A673 (cell line): Measurements from ENCODE around the gene ALKAL2. TPM values are rescaled to one million over a fixed set of nuclear protein-coding genes. Genes with fewer than 3 reads are reported as not detected.

ENCODE experiments used
- BruUV-seq: library from RNA; stranded (reverse); fragments of 400-500 nt; replicated peaks from 2 replicates; lab custom pipeline; 2021; lab: Mats Ljungman, UMichigan
- CTCF ChIA-PET: fragments of 300-600 bp; sonication (Branson Sonifier 250); formaldehyde crosslinking; loops from one replicate; lab custom pipeline; 2022; ENCODE audit warnings: antibody characterized with exemption; lab: Charles Lee
- POLR2A ChIA-PET: fragments of 300-600 bp; sonication (Branson Sonifier 250); formaldehyde crosslinking; loops from one replicate; lab custom pipeline; 2022; ENCODE audit warnings: antibody characterized with exemption; ENCODE audit not compliant: low non-redundant PET; lab: Charles Lee
- DNase-seq: peaks from one replicate; pipeline ENCODE4 v3.0.0-alpha.2; 2015; ENCODE audit warnings: low spot score
- H3K27ac ChIP-seq: fragments of 200-600 bp; sonication (generic); 2 replicates; pipeline ENCODE4 v1.5.1; 2016; ENCODE audit warnings: mixed run types, low read depth, mild to moderate bottlenecking, mixed read lengths, antibody characterized with exemption, low read length; ENCODE audit not compliant: poor library complexity, severe bottlenecking
- H3K27me3 ChIP-seq: fragments of 200-600 bp; sonication (generic); replicated peaks from 2 replicates; pipeline ENCODE4 v1.6.1; 2017; ENCODE audit warnings: mixed run types, low read depth, mild to moderate bottlenecking, mixed read lengths, antibody characterized with exemption, low read length; ENCODE audit not compliant: insufficient read depth, poor library complexity
- H3K36me3 ChIP-seq: fragments of 200-600 bp; sonication (generic); 2 replicates; pipeline ENCODE4 v1.6.1; 2016; ENCODE audit warnings: mixed run types, mild to moderate bottlenecking, mixed read lengths, antibody characterized with exemption, low read length; ENCODE audit not compliant: insufficient read depth, poor library complexity, severe bottlenecking
- H3K4me1 ChIP-seq: fragments of 200-600 bp; sonication (generic); 2 replicates; pipeline ENCODE4 v1.6.1; 2017; ENCODE audit warnings: mixed run types, mild to moderate bottlenecking, mixed read lengths, antibody characterized with exemption, low read length; ENCODE audit not compliant: insufficient read depth, poor library complexity, severe bottlenecking
- H3K4me3 ChIP-seq: fragments of 200-600 bp; sonication (generic); 2 replicates; pipeline ENCODE4 v1.5.1; 2016; ENCODE audit warnings: low read depth, mixed run types, mild to moderate bottlenecking, mixed read lengths, low read length; ENCODE audit not compliant: poor library complexity, severe bottlenecking
- H3K9me3 ChIP-seq: fragments of 200-600 bp; sonication (generic); 2 replicates; pipeline ENCODE4 v1.6.1; 2016; ENCODE audit warnings: mixed run types, low read depth, mild to moderate bottlenecking, mixed read lengths, antibody characterized with exemption, low read length; ENCODE audit not compliant: poor library complexity, severe bottlenecking
- EZH2 ChIP-seq: fragments of 200-600 bp; sonication (generic); IDR thresholded peaks from 2 replicates; pipeline ENCODE4 v1.6.1; 2017; ENCODE audit warnings: borderline replicate concordance, low read depth, mild to moderate bottlenecking, mixed read lengths, antibody characterized with exemption, low read length; ENCODE audit not compliant: poor library complexity, severe bottlenecking
- intact Hi-C: fragments of 100-400 bp; cut with micrococcal nuclease; formaldehyde crosslinking; loops from one replicate; pipeline ENCODE4 v1.10.0; 2022; ENCODE audit not compliant: unreplicated experiment
- total RNA-seq: library from RNA; stranded (reverse); gene quantifications from 2 replicates; pipeline ENCODE4 v1.2.3, GENCODE V29; 2021
- TF ChIP-seq, protein P1 (sequence below): fragments of 300-800, 200-600 bp; sonication (generic); conservative IDR thresholded peaks from 2 replicates; pipeline ENCODE4 v1.5.1; 2017; ENCODE audit warnings: low read depth, mild to moderate bottlenecking, antibody characterized with exemption, low read length, moderate library complexity, mixed read lengths

The ALKAL2 gene
- total RNA-seq, 1 experiment from 2014 or later: not detected

GRCh38 chr2:286774-287392 lies 1.0 kb downstream of the ALKAL2 start:
- H3K36me3 ChIP-seq: no peaks in the 10 kb centered on the region
- ChIA-PET POLR2A (no interaction called here), CTCF (interaction anchor here (0.7 kb wide), 1 partner anchor 1502 kb away, joined by 10 read pairs; no protein-coding TSS in a partner anchor)
- H3K9me3 ChIP-seq: no peaks in the 10 kb centered on the region
- no peak overlapping the region for H3K27ac ChIP-seq
- TF ChIP-seq EZH2: no peak
- TF ChIP-seq, protein P1, sequence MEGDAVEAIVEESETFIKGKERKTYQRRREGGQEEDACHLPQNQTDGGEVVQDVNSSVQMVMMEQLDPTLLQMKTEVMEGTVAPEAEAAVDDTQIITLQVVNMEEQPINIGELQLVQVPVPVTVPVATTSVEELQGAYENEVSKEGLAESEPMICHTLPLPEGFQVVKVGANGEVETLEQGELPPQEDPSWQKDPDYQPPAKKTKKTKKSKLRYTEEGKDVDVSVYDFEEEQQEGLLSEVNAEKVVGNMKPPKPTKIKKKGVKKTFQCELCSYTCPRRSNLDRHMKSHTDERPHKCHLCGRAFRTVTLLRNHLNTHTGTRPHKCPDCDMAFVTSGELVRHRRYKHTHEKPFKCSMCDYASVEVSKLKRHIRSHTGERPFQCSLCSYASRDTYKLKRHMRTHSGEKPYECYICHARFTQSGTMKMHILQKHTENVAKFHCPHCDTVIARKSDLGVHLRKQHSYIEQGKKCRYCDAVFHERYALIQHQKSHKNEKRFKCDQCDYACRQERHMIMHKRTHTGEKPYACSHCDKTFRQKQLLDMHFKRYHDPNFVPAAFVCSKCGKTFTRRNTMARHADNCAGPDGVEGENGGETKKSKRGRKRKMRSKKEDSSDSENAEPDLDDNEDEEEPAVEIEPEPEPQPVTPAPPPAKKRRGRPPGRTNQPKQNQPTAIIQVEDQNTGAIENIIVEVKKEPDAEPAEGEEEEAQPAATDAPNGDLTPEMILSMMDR: no peak
- peaks cover 51% of the 10 kb centered on the region for H3K27me3 ChIP-seq
- no peak overlapping the region for H3K4me3 ChIP-seq
- no TSS peak for BruUV-seq
- no peak for DNase-seq
- H3K4me1 ChIP-seq: no peaks in the 10 kb centered on the region
- intact Hi-C loops: no loop called here

DNA sequence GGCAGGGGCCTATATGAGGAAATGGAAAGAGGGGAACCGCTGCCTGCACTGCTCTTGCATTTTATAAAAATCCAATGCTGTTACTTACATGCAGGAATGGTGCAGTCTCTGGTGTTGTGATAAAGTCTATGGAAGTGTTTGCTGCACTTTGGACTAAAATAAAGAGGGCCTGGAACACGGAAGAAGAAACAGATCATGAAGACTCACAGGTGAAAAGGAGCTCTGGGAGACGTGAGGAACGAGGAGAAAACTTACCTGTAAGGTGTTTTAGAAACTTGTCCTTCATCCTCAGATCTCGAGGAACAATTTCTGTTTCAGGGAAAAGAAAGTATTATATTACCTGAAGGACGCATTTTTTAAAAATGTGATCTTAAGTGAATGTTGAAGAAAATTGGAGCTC lies 1.9 kb downstream of the ALKAL2 start:
- Histone ChIP-seq H3K4me3 (no peak overlapping the region), H3K27ac (no peak overlapping the region), H3K9me3 (no peaks in the 10 kb centered on the region), H3K27me3 (peaks cover 42% of the 10 kb centered on the region), H3K4me1 (no peaks in the 10 kb centered on the region), H3K36me3 (peaks cover 7% of the 10 kb centered on the region)
- intact Hi-C loops: no loop called here
- CTCF ChIA-PET: no interaction called here
- POLR2A ChIA-PET: no interaction called here
- no peak for DNase-seq
- no peak for TF ChIP-seq EZH2
- TF ChIP-seq, protein P1: no peak
- no TSS peak for BruUV-seq

GRCh38 chr2:285531-285930 lies 2.4 kb downstream of the ALKAL2 start:
- Histone ChIP-seq H3K27me3 (peaks cover 37% of the 10 kb centered on the region), H3K36me3 (peaks cover 7% of the 10 kb centered on the region), H3K27ac (no peak overlapping the region), H3K4me3 (no peak overlapping the region), H3K9me3 (no peaks in the 10 kb centered on the region), H3K4me1 (no peaks in the 10 kb centered on the region)
- DNase-seq: no peak
- no peak for TF ChIP-seq EZH2
- TF ChIP-seq, protein P1: no peak
- CTCF ChIA-PET: no interaction called here
- no TSS peak for BruUV-seq
- intact Hi-C loops: no loop called here
- POLR2A ChIA-PET: no interaction called here
